Breast epithelium (tissue), 3 donors: ENCODE results near the gene TNFAIP8.

Experiments used
- POLR2AphosphoS5 ChIP-seq, 3 donors: sonication (generic); formaldehyde crosslinking; IDR thresholded peaks; one replicate each; pipeline ENCODE4 v1.6.1; 2017; ENCODE audit warnings: antibody characterized with exemption in 3 of 3
- TF ChIP-seq, protein P1 (sequence below), 3 donors: fragments of 450-650 bp; IDR thresholded peaks; one replicate each; pipeline ENCODE4 v1.5.1; 2016 to 2017; ENCODE audit warnings: antibody characterized with exemption in 3 of 3, mild to moderate bottlenecking in 3 of 3, moderate library complexity in 3 of 3

DNA sequence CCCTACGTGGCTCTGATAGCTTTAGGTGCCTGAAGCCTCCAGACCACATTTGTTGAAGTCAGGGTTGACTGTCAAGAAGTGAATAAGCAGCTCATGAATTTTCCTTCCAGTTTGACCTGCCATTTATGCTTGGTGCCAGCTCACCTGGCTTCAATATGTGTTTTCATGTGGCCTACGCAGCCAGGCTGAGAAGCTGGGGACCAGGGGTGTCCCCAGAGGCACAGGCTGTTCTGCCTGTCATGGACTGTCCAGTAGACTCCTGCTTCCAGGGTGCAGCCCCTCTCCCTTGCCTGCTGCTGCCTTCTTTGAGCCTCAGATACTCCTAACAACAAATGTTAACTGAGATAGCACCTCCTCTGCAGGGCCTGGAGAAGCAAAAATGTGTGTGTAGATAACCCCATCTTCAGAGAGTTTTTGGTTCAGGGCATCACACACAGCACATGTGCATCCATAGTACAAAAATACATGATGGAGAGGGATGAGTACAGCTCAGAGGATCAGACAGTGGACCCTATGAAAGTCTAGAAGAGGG is 5.8 kb downstream of the TNFAIP8 start:
- no peak for TF ChIP-seq POLR2AphosphoS5 (IDR thresholded peaks at IDR 0.05)
- TF ChIP-seq, protein P1, sequence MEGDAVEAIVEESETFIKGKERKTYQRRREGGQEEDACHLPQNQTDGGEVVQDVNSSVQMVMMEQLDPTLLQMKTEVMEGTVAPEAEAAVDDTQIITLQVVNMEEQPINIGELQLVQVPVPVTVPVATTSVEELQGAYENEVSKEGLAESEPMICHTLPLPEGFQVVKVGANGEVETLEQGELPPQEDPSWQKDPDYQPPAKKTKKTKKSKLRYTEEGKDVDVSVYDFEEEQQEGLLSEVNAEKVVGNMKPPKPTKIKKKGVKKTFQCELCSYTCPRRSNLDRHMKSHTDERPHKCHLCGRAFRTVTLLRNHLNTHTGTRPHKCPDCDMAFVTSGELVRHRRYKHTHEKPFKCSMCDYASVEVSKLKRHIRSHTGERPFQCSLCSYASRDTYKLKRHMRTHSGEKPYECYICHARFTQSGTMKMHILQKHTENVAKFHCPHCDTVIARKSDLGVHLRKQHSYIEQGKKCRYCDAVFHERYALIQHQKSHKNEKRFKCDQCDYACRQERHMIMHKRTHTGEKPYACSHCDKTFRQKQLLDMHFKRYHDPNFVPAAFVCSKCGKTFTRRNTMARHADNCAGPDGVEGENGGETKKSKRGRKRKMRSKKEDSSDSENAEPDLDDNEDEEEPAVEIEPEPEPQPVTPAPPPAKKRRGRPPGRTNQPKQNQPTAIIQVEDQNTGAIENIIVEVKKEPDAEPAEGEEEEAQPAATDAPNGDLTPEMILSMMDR (IDR thresholded peaks at IDR 0.05): no peak
